Gastrocnemius medialis (tissue), 4 donors: ENCODE measurements around the gene DDX54.

ENCODE experiments used
- CTCF ChIP-seq, 5 experiments: fragments of 450-650 bp in 3 of 5; fragments of 200-600 bp in 2 of 5; sonication (generic) in 2 of 5; IDR thresholded peaks in 4 of 5; conservative IDR thresholded peaks in 1 of 5; 1 replicate in 4 of 5; 2 replicates in 1 of 5; pipeline ENCODE4 v1.5.1; 2016 to 2019; ENCODE audit warnings: antibody characterized with exemption in 5 of 5, mild to moderate bottlenecking in 3 of 5, moderate library complexity in 3 of 5
- POLR2A ChIP-seq, 2 donors: fragments of 450-650 bp; IDR thresholded peaks; one replicate each; pipeline ENCODE4 v1.6.1; 2017; ENCODE audit warnings: antibody characterized with exemption in 2 of 2, mild to moderate bottlenecking in 2 of 2, moderate library complexity in 2 of 2

DNA sequence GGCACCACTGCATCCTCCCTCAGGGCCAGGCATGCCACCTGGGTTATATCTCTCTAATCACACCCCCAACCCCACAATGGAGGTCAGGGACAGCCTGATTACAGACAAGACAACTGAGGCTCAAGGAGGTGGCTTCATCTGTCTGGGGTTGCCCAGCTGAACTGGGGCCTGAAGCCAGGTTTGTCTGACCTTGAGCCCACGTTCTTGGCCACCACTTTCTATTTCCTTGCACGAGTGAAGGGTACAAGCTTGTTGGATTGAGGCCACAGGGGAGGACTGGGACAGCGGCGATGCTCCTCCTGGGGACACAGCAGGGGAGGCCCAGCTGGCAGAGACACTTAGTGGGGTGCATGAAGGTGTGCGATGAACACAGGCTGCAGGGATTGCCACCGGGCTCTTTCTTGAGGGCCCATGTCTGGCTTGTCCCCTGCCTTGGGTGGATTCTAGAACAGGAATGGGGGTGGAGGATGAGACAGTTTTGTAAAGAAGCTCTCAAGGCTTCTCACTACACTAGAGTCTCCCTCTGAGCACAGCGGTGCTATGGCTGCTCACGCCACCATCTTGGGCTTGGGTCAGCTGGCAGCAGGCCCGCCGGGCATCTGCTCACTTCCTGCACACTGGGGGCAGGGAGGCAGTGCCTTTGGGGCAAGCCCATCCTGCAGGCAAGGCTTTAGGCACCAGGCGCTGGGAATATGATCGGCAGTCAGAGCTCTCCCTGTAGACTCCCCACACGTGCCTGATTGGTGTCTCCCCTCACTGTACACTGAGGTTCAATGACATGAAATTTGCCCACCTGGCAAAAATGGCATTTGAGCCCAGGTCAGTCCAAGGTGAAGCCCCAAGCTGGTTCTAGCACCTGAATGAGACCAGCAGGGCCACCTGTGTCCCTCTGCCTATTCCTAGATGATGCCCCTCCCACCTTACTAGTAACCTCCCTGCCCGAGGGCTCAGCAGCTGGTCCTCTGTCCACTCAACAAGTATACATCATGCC lies 16.2 kb upstream of the DDX54 start:
- TF ChIP-seq CTCF (IDR thresholded peaks at IDR 0.05 in 4 of 5, conservative IDR thresholded peaks at IDR 0.05 in 1 of 5) (no peak), POLR2A (IDR thresholded peaks at IDR 0.05) (no peak)
